Measurements from ENCODE around the gene RBM25. TPM values are rescaled to one million over a fixed set of nuclear protein-coding genes. Genes with fewer than 3 reads are reported as not detected.
A peak's percentile ranks its signal among the peaks of the same experiment; 100 is the strongest.

Gene RBM25
- total RNA-seq, 1 donor from 2014 or later = 59.6 TPM

- TF ChIP-seq CTCF (IDR thresholded peaks at IDR 0.05) = no peak
- intact Hi-C loops (cut with DNase I) = no loop called here
- H3K9me3 ChIP-seq = no peaks in the 10 kb centered on the region
- no peak overlapping the region for H3K4me3 ChIP-seq
- no peak overlapping the region for H3K27ac ChIP-seq
- H3K36me3 ChIP-seq = peaks cover 46 to 75% of the 10 kb centered on the region in 2 donors
- no peaks in the 10 kb centered on the region for H3K4me1 ChIP-seq
- no peak for DNase-seq (ENCODE audit: low spot score in 2 of 2)
- H3K27me3 ChIP-seq = no peaks in the 10 kb centered on the region
These were observed 112.4 kb downstream of the RBM25 start for GRCh38 chr14:73170686-73171085.

- no peak overlapping the region for H3K4me3 ChIP-seq
- intact Hi-C loops (cut with DNase I) = no loop called here
- no peak for TF ChIP-seq CTCF (IDR thresholded peaks at IDR 0.05)
- H3K36me3 ChIP-seq = peaks cover 53 to 80% of the 10 kb centered on the region in 2 donors
- H3K9me3 ChIP-seq = no peaks in the 10 kb centered on the region
- no peaks in the 10 kb centered on the region for H3K27me3 ChIP-seq
- H3K27ac ChIP-seq = no peak overlapping the region
- no peaks in the 10 kb centered on the region for H3K4me1 ChIP-seq
- DNase-seq (ENCODE audit: low spot score in 2 of 2) = no peak
These were observed 114.2 kb downstream of the RBM25 start for GRCh38 chr14:73172500-73172899.

- no peaks in the 10 kb centered on the region for H3K9me3 ChIP-seq
- H3K36me3 ChIP-seq = peaks cover 53 to 79% of the 10 kb centered on the region in 2 donors
- intact Hi-C loops (cut with DNase I) = no loop called here
- no peaks in the 10 kb centered on the region for H3K4me1 ChIP-seq
- DNase-seq (ENCODE audit: low spot score in 2 of 2) = no peak
- peak; percentile 10 to 37 (median 18) for TF ChIP-seq CTCF (IDR thresholded peaks at IDR 0.05)
- H3K4me3 ChIP-seq = no peak overlapping the region
- no peak overlapping the region for H3K27ac ChIP-seq
- H3K27me3 ChIP-seq = no peaks in the 10 kb centered on the region
These were observed 114.9 kb downstream of the RBM25 start for GRCh38 chr14:73173092-73173735.

Other genes starting within 250 kb of the RBM25 start
- gene DPF3, start 164.4 kb upstream of the RBM25 start, total RNA-seq = 0.11 TPM
- gene DCAF4, start 132.1 kb upstream of the RBM25 start, total RNA-seq = 0.64 TPM
- 73.9 TPM for gene ZFYVE1, start 31.4 kb upstream of the RBM25 start, total RNA-seq
- gene PSEN1, start 78.0 kb downstream of the RBM25 start, total RNA-seq = 15.2 TPM
- 4.9 TPM for gene PAPLN, start 179.0 kb downstream of the RBM25 start, total RNA-seq

Measured in ascending aorta (tissue), 2 donors.